Ishikawa (cell line): ENCODE results near the gene ADGRL3.

Source experiments
- CEBPB ChIP-seq: IDR thresholded peaks from 2 replicates; pipeline ENCODE4 v1.6.1; 2012
- CREB1 ChIP-seq: IDR thresholded peaks from 2 replicates; pipeline ENCODE4 v1.6.1; 2012; ENCODE audit warnings: low read depth
- EGR1 ChIP-seq: IDR thresholded peaks from 2 replicates; pipeline ENCODE4 v1.6.1; 2012
- EP300 ChIP-seq: IDR thresholded peaks from 2 replicates; pipeline ENCODE4 v1.6.1; 2012; ENCODE audit warnings: borderline replicate concordance
- FOXM1 ChIP-seq: IDR thresholded peaks from 2 replicates; pipeline ENCODE4 v1.6.1; 2012; ENCODE audit warnings: low read depth, borderline replicate concordance
- NFIC ChIP-seq: IDR thresholded peaks from 2 replicates; pipeline ENCODE4 v1.6.1; 2012
- RAD21 ChIP-seq: IDR thresholded peaks from 2 replicates; pipeline ENCODE4 v1.6.1; 2012; ENCODE audit warnings: low read depth
- TAF1 ChIP-seq: IDR thresholded peaks from 2 replicates; pipeline ENCODE4 v1.6.1; 2012; ENCODE audit warnings: low read depth, mild to moderate bottlenecking
- TCF12 ChIP-seq: IDR thresholded peaks from 2 replicates; pipeline ENCODE4 v1.6.1; 2012; ENCODE audit warnings: low read depth
- TEAD4 ChIP-seq: IDR thresholded peaks from 2 replicates; pipeline ENCODE4 v1.6.1; 2012
- YY1 ChIP-seq: IDR thresholded peaks from 2 replicates; pipeline ENCODE4 v1.6.1; 2012; ENCODE audit warnings: low read depth
- ZBTB7A ChIP-seq: IDR thresholded peaks from 2 replicates; pipeline ENCODE4 v1.6.1; 2012; ENCODE audit warnings: low read depth
- TF ChIP-seq, protein P1 (sequence below): IDR thresholded peaks from 2 replicates; pipeline ENCODE4 v1.6.1; 2012
- TF ChIP-seq, protein P2 (sequence below): IDR thresholded peaks from 2 replicates; pipeline ENCODE4 v1.6.1; 2012
- TF ChIP-seq, protein P3 (sequence below): IDR thresholded peaks from 2 replicates; pipeline ENCODE4 v1.6.1; 2012; ENCODE audit warnings: low read depth, mild to moderate bottlenecking

ADGRL3 gene

DNA sequence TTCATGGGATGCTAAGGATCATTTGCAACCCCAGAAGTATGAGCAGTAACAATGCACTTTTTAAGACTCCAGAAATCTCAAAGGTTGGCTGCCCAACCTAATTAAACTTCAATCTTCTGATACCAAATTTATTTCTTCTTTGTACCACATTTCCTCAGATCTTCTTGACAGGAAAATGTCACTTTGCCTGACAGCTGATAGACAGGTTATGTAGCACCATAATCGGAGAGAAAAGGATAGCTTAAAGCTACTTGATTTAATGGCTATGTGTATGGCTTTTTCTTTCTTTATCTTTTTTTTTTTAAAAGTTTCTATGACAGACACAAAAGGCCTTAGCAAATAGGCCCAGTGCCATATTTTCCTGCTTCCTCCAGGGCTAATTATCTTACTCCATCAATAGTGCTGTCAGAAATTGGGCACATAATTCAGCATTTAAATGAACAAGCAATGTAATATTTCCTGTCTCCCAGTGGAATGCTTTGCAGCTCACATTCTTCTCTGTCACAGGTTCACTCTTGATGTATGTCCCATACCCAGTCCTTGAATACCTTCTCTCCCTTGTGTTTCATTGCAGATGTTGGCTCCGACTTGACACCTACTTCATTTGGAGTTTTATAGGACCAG is 795.7 kb downstream of the ADGRL3 start:
- TF ChIP-seq TEAD4 (peak; percentile 49), TCF12 (peak; percentile 41; the same call in 1 of the 2 replicates), ZBTB7A (no peak), NFIC (peak; percentile 72)

GRCh38 chr4:61996943-61997342 is 796.8 kb downstream of the ADGRL3 start:
- no peak for TF ChIP-seq CREB1
- TF ChIP-seq CEBPB = peak; percentile 55

GRCh38 chr4:61997831-61998230 is 797.7 kb downstream of the ADGRL3 start:
- no peak for TF ChIP-seq EGR1
- no peak for TF ChIP-seq FOXM1
- TF ChIP-seq, protein P1, sequence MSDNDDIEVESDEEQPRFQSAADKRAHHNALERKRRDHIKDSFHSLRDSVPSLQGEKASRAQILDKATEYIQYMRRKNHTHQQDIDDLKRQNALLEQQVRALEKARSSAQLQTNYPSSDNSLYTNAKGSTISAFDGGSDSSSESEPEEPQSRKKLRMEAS = no peak
- TF ChIP-seq TCF12 = no peak

- TF ChIP-seq FOXM1 = no peak
- TF ChIP-seq CEBPB = no peak
- TF ChIP-seq EGR1 = no peak
- no peak for TF ChIP-seq EP300
- no peak for TF ChIP-seq RAD21
- TF ChIP-seq TAF1 = no peak
- TF ChIP-seq, protein P2, sequence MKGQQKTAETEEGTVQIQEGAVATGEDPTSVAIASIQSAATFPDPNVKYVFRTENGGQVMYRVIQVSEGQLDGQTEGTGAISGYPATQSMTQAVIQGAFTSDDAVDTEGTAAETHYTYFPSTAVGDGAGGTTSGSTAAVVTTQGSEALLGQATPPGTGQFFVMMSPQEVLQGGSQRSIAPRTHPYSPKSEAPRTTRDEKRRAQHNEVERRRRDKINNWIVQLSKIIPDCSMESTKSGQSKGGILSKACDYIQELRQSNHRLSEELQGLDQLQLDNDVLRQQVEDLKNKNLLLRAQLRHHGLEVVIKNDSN = no peak
- no peak for TF ChIP-seq NFIC
- no peak for TF ChIP-seq ZBTB7A
- TF ChIP-seq CREB1 = no peak
- no peak for TF ChIP-seq TEAD4
Measured at GRCh38 chr4:62003695-62004094, 803.6 kb downstream of the ADGRL3 start.

- TF ChIP-seq EGR1 = no peak
- TF ChIP-seq NFIC = no peak
- TF ChIP-seq, protein P1 = no peak
- no peak for TF ChIP-seq ZBTB7A
- no peak for TF ChIP-seq FOXM1
- no peak for TF ChIP-seq CREB1
- no peak for TF ChIP-seq TEAD4
- TF ChIP-seq, protein P2 = no peak
- TF ChIP-seq YY1 = no peak
- no peak for TF ChIP-seq CEBPB
- no peak for TF ChIP-seq EP300
- no peak for TF ChIP-seq TAF1
Measured at GRCh38 chr4:62004881-62005280, 804.8 kb downstream of the ADGRL3 start.

- TF ChIP-seq CEBPB (no peak), CREB1 (no peak), YY1 (no peak), TCF12 (no peak), EGR1 (no peak), TAF1 (no peak), ZBTB7A (no peak), FOXM1 (no peak), EP300 (no peak)
- TF ChIP-seq, protein P2 = no peak
- TF ChIP-seq, protein P1 = no peak
- TF ChIP-seq, protein P3, sequence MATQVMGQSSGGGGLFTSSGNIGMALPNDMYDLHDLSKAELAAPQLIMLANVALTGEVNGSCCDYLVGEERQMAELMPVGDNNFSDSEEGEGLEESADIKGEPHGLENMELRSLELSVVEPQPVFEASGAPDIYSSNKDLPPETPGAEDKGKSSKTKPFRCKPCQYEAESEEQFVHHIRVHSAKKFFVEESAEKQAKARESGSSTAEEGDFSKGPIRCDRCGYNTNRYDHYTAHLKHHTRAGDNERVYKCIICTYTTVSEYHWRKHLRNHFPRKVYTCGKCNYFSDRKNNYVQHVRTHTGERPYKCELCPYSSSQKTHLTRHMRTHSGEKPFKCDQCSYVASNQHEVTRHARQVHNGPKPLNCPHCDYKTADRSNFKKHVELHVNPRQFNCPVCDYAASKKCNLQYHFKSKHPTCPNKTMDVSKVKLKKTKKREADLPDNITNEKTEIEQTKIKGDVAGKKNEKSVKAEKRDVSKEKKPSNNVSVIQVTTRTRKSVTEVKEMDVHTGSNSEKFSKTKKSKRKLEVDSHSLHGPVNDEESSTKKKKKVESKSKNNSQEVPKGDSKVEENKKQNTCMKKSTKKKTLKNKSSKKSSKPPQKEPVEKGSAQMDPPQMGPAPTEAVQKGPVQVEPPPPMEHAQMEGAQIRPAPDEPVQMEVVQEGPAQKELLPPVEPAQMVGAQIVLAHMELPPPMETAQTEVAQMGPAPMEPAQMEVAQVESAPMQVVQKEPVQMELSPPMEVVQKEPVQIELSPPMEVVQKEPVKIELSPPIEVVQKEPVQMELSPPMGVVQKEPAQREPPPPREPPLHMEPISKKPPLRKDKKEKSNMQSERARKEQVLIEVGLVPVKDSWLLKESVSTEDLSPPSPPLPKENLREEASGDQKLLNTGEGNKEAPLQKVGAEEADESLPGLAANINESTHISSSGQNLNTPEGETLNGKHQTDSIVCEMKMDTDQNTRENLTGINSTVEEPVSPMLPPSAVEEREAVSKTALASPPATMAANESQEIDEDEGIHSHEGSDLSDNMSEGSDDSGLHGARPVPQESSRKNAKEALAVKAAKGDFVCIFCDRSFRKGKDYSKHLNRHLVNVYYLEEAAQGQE = no peak
Measured at GRCh38 chr4:62006108-62006507, 806.0 kb downstream of the ADGRL3 start.

DNA sequence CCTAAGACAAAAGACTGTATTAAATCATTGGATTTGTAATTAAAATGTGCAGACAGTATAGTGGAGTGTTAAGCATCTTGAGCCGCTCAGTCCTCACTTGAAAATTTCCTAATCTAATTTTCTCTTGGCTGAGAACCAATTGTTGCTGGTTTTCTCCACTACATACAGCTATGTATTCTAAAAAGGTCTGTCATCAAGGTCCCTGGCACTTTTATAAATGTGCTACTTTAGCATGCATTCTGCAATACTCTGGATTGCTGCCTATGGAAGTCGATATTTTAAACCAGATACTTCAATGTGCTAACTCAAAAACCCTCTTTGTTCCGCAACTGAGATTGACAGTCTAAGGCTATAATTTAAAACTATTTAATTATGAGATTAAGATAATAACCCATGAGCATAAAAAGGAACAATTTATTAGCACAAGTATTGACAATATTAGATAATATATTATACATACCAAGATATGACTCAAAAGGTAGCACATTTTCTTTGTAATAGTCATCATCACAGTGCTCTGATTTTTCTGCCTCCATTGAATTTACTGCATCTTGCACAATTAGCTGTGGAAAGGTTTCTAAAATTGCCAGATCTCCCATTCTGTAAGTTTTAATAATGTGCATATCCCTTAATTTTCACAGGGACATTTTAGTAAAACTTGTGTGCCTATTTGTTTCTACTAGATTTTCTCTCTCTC is 815.1 kb downstream of the ADGRL3 start:
- TF ChIP-seq YY1 (no peak), RAD21 (no peak), ZBTB7A (no peak), EGR1 (no peak), EP300 (no peak), CREB1 (no peak), TAF1 (no peak), NFIC (no peak), FOXM1 (no peak), CEBPB (no peak), TEAD4 (no peak), TCF12 (no peak)
- TF ChIP-seq, protein P2 = no peak
- TF ChIP-seq, protein P3 = no peak
- TF ChIP-seq, protein P1 = no peak
